H1 (cell line): ENCODE data around the gene MGST2. TPM values are rescaled to one million over a fixed set of nuclear protein-coding genes. Genes with fewer than 3 reads are reported as not detected.

ENCODE experiments used
- CTCF ChIA-PET: fragments of 300-600 bp; sonication (Branson Sonifier 250); formaldehyde crosslinking; loops from one replicate; lab custom pipeline; 2021; ENCODE audit not compliant: partially characterized antibody; lab: Charles Lee
- POLR2A ChIA-PET: fragments of 300-600 bp; sonication (Branson Sonifier 250); formaldehyde crosslinking; loops from one replicate; lab custom pipeline; 2021; ENCODE audit warnings: inconsistent platforms; ENCODE audit not compliant: partially characterized antibody; lab: Charles Lee
- DNase-seq, 2 experiments: peaks; one replicate each; pipeline versions ENCODE4 v3.0.0 to v3.0.0-alpha.2; 2010 to 2022; ENCODE audit warnings: low spot score in 2 of 2, low read depth in 1 of 2, mixed read lengths in 1 of 2
- FAIRE-seq: peaks from 2 replicates; lab custom pipeline; 2011; peaks lifted over from hg19 to GRCh38; lab: Jason Lieb, UNC
- H2AFZ ChIP-seq: 2 replicates; pipeline ENCODE4 v1.8.1; 2012; ENCODE audit warnings: low read length, inconsistent platforms
- H2AK5ac ChIP-seq: 2 replicates; pipeline ENCODE4 v1.6.1; 2013; ENCODE audit warnings: low read depth, low read length
- H2BK120ac ChIP-seq: replicated peaks from 2 replicates; pipeline ENCODE3; 2013; ENCODE audit warnings: low read depth, low read length, inconsistent platforms
- H2BK12ac ChIP-seq: 2 replicates; pipeline ENCODE4 v1.6.1; 2013; ENCODE audit warnings: low read depth, low read length
- H2BK15ac ChIP-seq: 2 replicates; pipeline ENCODE4 v1.6.1; 2013; ENCODE audit warnings: low read length
- H2BK20ac ChIP-seq: 2 replicates; pipeline ENCODE4 v1.6.1; 2013; ENCODE audit warnings: low read length
- H2BK5ac ChIP-seq: 2 replicates; pipeline ENCODE4 v1.6.1; 2013; ENCODE audit warnings: low read depth, low read length
- H3K14ac ChIP-seq: 2 replicates; pipeline ENCODE4 v1.6.1; 2013; ENCODE audit warnings: inconsistent platforms; ENCODE audit not compliant: insufficient read length
- H3K18ac ChIP-seq: 2 replicates; pipeline ENCODE4 v1.6.1; 2013; ENCODE audit warnings: low read length; ENCODE audit errors: extremely low read depth
- H3K23ac ChIP-seq: 2 replicates; pipeline ENCODE4 v1.6.1; 2013; ENCODE audit warnings: inconsistent platforms; ENCODE audit not compliant: insufficient read length
- H3K23me2 ChIP-seq: 2 replicates; pipeline ENCODE4 v1.6.1; 2013; ENCODE audit warnings: low read depth, low read length
- H3K27ac ChIP-seq: 2 replicates; pipeline ENCODE4 v1.6.1; 2011; ENCODE audit warnings: low read depth, low read length, inconsistent platforms
- H3K27me3 ChIP-seq, 4 experiments: replicated peaks in 1 of 4; 1 replicate in 1 of 4; 2 replicates in 3 of 4; pipeline versions ENCODE4 v1.6.1 to v1.8.1; 2011 to 2013; ENCODE audit warnings: low read length in 3 of 4, mild to moderate bottlenecking in 3 of 4, inconsistent platforms in 2 of 4, mixed read lengths in 2 of 4, moderate library complexity in 1 of 4; ENCODE audit not compliant: control insufficient read depth in 3 of 4, insufficient read depth in 3 of 4; ENCODE audit errors: extremely low read depth in 1 of 4
- H3K36me3 ChIP-seq, 4 experiments: 2 replicates each; pipeline versions ENCODE4 v1.6.1 to v1.8.1; 2011 to 2013; ENCODE audit warnings: mild to moderate bottlenecking in 4 of 4, low read length in 3 of 4, moderate library complexity in 2 of 4, control low read depth in 1 of 4, inconsistent platforms in 1 of 4; ENCODE audit not compliant: insufficient read depth in 4 of 4, control insufficient read depth in 2 of 4
- H3K4ac ChIP-seq: replicated peaks from 2 replicates; pipeline ENCODE3; 2013; ENCODE audit warnings: low read length, low read depth, mixed read lengths, inconsistent platforms; ENCODE audit not compliant: insufficient read length
- H3K4me1 ChIP-seq, 4 experiments: replicated peaks in 1 of 4; 1 replicate in 1 of 4; 2 replicates in 3 of 4; pipeline versions ENCODE4 v1.6.1 to v1.8.1; 2011 to 2013; ENCODE audit warnings: low read length in 3 of 4, inconsistent platforms in 2 of 4, mixed read lengths in 1 of 4; ENCODE audit not compliant: insufficient read depth in 4 of 4, control insufficient read depth in 3 of 4
- H3K4me2 ChIP-seq, 2 experiments: 2 replicates each; pipeline versions ENCODE4 v1.6.1 to v1.8.1; 2011 to 2013; ENCODE audit warnings: low read depth in 2 of 2, low read length in 2 of 2, control low read depth in 1 of 2, inconsistent platforms in 1 of 2, mild to moderate bottlenecking in 1 of 2; ENCODE audit not compliant: insufficient read depth in 1 of 2
- H3K4me3 ChIP-seq, 4 experiments: fragments of 200-600, 300-600 bp in 1 of 4; sonication (generic), shearing (Covaris generic), sonication (Bioruptor Twin) in 1 of 4; 2 replicates each; pipeline versions ENCODE4 v1.5.1 to v1.8.1; 2011 to 2016; ENCODE audit warnings: low read length in 4 of 4, low read depth in 3 of 4, control low read depth in 2 of 4, inconsistent platforms in 2 of 4, mild to moderate bottlenecking in 2 of 4, mixed read lengths in 1 of 4, moderate library complexity in 1 of 4; ENCODE audit not compliant: insufficient read depth in 2 of 4; ENCODE audit errors: extremely low read depth in 1 of 4
- H3K56ac ChIP-seq: replicated peaks from 2 replicates; pipeline ENCODE3; 2013; ENCODE audit warnings: low read depth, mild to moderate bottlenecking, mixed read lengths, low read length, inconsistent platforms; ENCODE audit not compliant: insufficient read length
- H3K79me1 ChIP-seq: 2 replicates; pipeline ENCODE4 v1.6.1; 2013; ENCODE audit warnings: low read depth, low read length, control low read depth
- H3K79me2 ChIP-seq, 2 experiments: 2 replicates each; pipeline versions ENCODE4 v1.6.1 to v1.8.1; 2012 to 2013; ENCODE audit warnings: low read length in 2 of 2, mild to moderate bottlenecking in 2 of 2, inconsistent platforms in 1 of 2; ENCODE audit not compliant: insufficient read depth in 2 of 2, control insufficient read depth in 1 of 2
- H3K9ac ChIP-seq, 4 experiments: replicated peaks in 1 of 4; 1 replicate in 1 of 4; 2 replicates in 3 of 4; pipeline versions ENCODE4 v1.6.1 to v1.8.1; 2011 to 2013; ENCODE audit warnings: low read depth in 3 of 4, low read length in 3 of 4, control low read depth in 2 of 4, mild to moderate bottlenecking in 2 of 4, moderate library complexity in 2 of 4, inconsistent platforms in 1 of 4; ENCODE audit errors: extremely low read depth in 1 of 4
- H3K9me3 ChIP-seq, 2 experiments: 2 replicates each; pipeline versions ENCODE4 v1.6.1 to v1.8.1; 2012 to 2013; ENCODE audit warnings: mild to moderate bottlenecking in 2 of 2, moderate library complexity in 2 of 2, control low read depth in 1 of 2, inconsistent platforms in 1 of 2, low read depth in 1 of 2, low read length in 1 of 2, mixed read lengths in 1 of 2; ENCODE audit not compliant: insufficient read depth in 2 of 2
- H4K20me1 ChIP-seq, 2 experiments: replicated peaks in 1 of 2; 2 replicates each; pipeline versions ENCODE3 to v1.8.1; 2011 to 2013; ENCODE audit warnings: inconsistent platforms in 2 of 2, low read length in 2 of 2, mild to moderate bottlenecking in 1 of 2; ENCODE audit not compliant: insufficient read depth in 2 of 2, control insufficient read depth in 1 of 2
- H4K5ac ChIP-seq: 2 replicates; pipeline ENCODE4 v1.6.1; 2013; ENCODE audit warnings: low read length, low read depth, mixed read lengths, inconsistent platforms; ENCODE audit not compliant: insufficient read length
- H4K8ac ChIP-seq: 2 replicates; pipeline ENCODE4 v1.8.0; 2013; ENCODE audit warnings: mild to moderate bottlenecking, moderate library complexity, low read length, inconsistent platforms; ENCODE audit not compliant: insufficient read depth; ENCODE audit errors: extremely low read depth
- H4K91ac ChIP-seq: replicated peaks from 2 replicates; pipeline ENCODE3; 2013; ENCODE audit warnings: low read length, mixed read lengths, inconsistent platforms; ENCODE audit not compliant: insufficient read length
- BRCA1 ChIP-seq: IDR thresholded peaks from 2 replicates; pipeline ENCODE4 v1.6.1; 2012; ENCODE audit warnings: low read depth, low read length, improper control_type of control experiment
- CBX8 ChIP-seq: fragments of 300-800, 300-1000 bp; sonication (generic); IDR thresholded peaks from 2 replicates; pipeline ENCODE4 v1.7.1; 2016; ENCODE audit warnings: low read depth, low read length, borderline replicate concordance
- JUND ChIP-seq: IDR thresholded peaks from 2 replicates; pipeline ENCODE4 v1.6.1; 2011; ENCODE audit warnings: mild to moderate bottlenecking, improper control_type of control experiment, low read length
- KDM4A ChIP-seq: IDR thresholded peaks from one replicate; pipeline ENCODE4 v1.7.1; 2012; ENCODE audit warnings: low read depth, mild to moderate bottlenecking, moderate library complexity, low read length, inconsistent platforms; ENCODE audit not compliant: severe bottlenecking
- MAFK ChIP-seq: IDR thresholded peaks from 2 replicates; pipeline ENCODE4 v1.6.1; 2012; ENCODE audit warnings: low read depth, mild to moderate bottlenecking, improper control_type of control experiment, low read length
- RFX5 ChIP-seq: IDR thresholded peaks from 2 replicates; pipeline ENCODE4 v1.6.1; 2011; ENCODE audit warnings: low read depth, low read length, improper control_type of control experiment, borderline replicate concordance
- SP1 ChIP-seq: IDR thresholded peaks from 2 replicates; pipeline ENCODE4 v1.6.1; 2011; ENCODE audit warnings: low read depth, low read length
- TAF1 ChIP-seq: IDR thresholded peaks from 2 replicates; pipeline ENCODE4 v1.6.1; 2011; ENCODE audit warnings: mild to moderate bottlenecking, low read depth, low read length
- TBP ChIP-seq: IDR thresholded peaks from 2 replicates; pipeline ENCODE4 v1.6.1; 2011; ENCODE audit warnings: low read depth, low read length, improper control_type of control experiment
- TCF12 ChIP-seq: IDR thresholded peaks from 2 replicates; pipeline ENCODE4 v1.6.1; 2011; ENCODE audit warnings: low read depth, mild to moderate bottlenecking, low read length
- USF2 ChIP-seq: IDR thresholded peaks from 2 replicates; pipeline ENCODE4 v1.6.1; 2011; ENCODE audit warnings: low read length, improper control_type of control experiment
- WGBS, 2 experiments: shearing (Covaris generic) in 1 of 2; methylation state at CpG; one replicate each; pipeline versions ENCODE4 v1.1.6 to v1.1.7; 2013 to 2015; ENCODE audit warnings: low lambda C conversion rate in 2 of 2, mixed read lengths in 2 of 2, inconsistent platforms in 1 of 2, low coverage in 1 of 2, missing lambda C conversion rate in 1 of 2; ENCODE audit not compliant: insufficient replicate concordance in 2 of 2, insufficient coverage in 1 of 2, insufficient read length in 1 of 2; ENCODE audit errors: extremely low coverage in 1 of 2, missing lambda C conversion rate in 1 of 2; 5-methylcytosine and 5-hydroxymethylcytosine counted together
- polyA plus RNA-seq, 7 experiments: library from polyadenylated mRNA; depleted of rRNA in 3 of 7; stranded (reverse) in 5 of 7; unstranded in 2 of 7; fragments of >200 nt in 5 of 7; fragments of 200-250 nt in 2 of 7; gene quantifications; 1 replicate in 5 of 7; 2 replicates in 1 of 7; 4 replicates in 1 of 7; pipeline versions ENCODE4 v1.2.1 to v1.2.3, GENCODE V29; 2011 to 2013; ENCODE audit warnings: missing spikeins in 2 of 7, mixed read lengths in 2 of 7
- total RNA-seq: library from RNA; stranded (reverse); fragmentation: NEBNext Ultra II Directional; extraction: Animal tissue kit (Norgen Biotek cat#: 25700); gene quantifications from 2 replicates; pipeline ENCODE4 v1.2.1, GENCODE V29; 2021
- TF ChIP-seq, protein P1 (sequence below): IDR thresholded peaks from 2 replicates; pipeline ENCODE4 v1.6.1; 2011; ENCODE audit warnings: low read depth, mild to moderate bottlenecking, low read length; ENCODE audit not compliant: insufficient read depth

MGST2 gene
- total and polyA plus RNA-seq, 2 of the 8 experiments (the other 6 are each of a cell fraction or from before 2014, with no cell fraction given) = 8.0 to 13.6 TPM

DNA sequence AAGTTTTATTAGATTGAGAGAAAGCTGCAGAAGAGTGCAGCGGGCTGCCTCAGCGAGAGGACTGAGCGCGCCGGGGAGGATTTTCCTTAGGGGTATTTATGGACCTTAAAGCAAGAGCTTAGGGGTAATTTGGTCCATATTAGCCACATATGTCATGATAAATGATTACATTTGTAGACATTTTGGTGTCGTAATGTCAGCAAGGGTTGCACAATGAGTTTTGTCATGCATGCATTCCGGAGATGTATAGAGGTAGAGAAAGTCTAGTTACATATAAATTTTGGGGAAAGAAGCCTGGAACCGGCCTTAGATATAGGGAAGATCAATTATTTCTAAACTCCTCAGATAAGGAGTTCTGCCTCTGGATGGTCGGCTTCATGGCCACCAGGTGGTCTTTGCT is 10.0 kb downstream of the MGST2 start:
- no peaks in the 10 kb centered on the region for H3K36me3 ChIP-seq
- H3K4ac ChIP-seq = no peak overlapping the region
- DNase-seq (no peak), FAIRE-seq (no peak)
- no peaks in the 10 kb centered on the region for H3K79me2 ChIP-seq
- no peak overlapping the region for H2BK15ac ChIP-seq
- H3K4me3 ChIP-seq = no peak overlapping the region
- no peaks in the 10 kb centered on the region for H3K9me3 ChIP-seq
- no peak overlapping the region for H4K8ac ChIP-seq
- no peak overlapping the region for H2BK20ac ChIP-seq
- no peak overlapping the region for H2BK12ac ChIP-seq
- POLR2A ChIA-PET = no interaction called here
- H3K23ac ChIP-seq = no peak overlapping the region
- H4K20me1 ChIP-seq = no peaks in the 10 kb centered on the region
- CTCF ChIA-PET = interaction anchor here (1.1 to 21.5 kb wide), 2 partner anchors 10 to 23 kb away, joined by 3 to 239 read pairs; partner anchors contain the start of gene MGST2
- H3K56ac ChIP-seq = no peak overlapping the region
- TF ChIP-seq RFX5 (no peak), MAFK (no peak), KDM4A (no peak), TCF12 (no peak), BRCA1 (no peak), TBP (no peak), USF2 (no peak), CBX8 (no peak), SP1 (no peak), JUND (no peak), TAF1 (no peak)
- TF ChIP-seq, protein P1, sequence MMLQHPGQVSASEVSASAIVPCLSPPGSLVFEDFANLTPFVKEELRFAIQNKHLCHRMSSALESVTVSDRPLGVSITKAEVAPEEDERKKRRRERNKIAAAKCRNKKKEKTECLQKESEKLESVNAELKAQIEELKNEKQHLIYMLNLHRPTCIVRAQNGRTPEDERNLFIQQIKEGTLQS = no peak
- no peaks in the 10 kb centered on the region for H3K23me2 ChIP-seq
- no peak overlapping the region for H3K18ac ChIP-seq
- no peaks in the 10 kb centered on the region for H3K79me1 ChIP-seq
- no peak overlapping the region for H3K4me2 ChIP-seq
- H4K5ac ChIP-seq = no peak overlapping the region
- H3K9ac ChIP-seq = no peak overlapping the region
- no peak overlapping the region for H2AFZ ChIP-seq
- 94% methylated on average over 9 of the region's 9 CpGs; no CpG with 5 or more reads in 1 of the 2 experiments for WGBS, 2 experiments
- peaks cover 0 to 5% (median 2%) of the 10 kb centered on the region in 4 experiments; a peak in 2 of 7 replicates for H3K4me1 ChIP-seq
- no peak overlapping the region for H3K27ac ChIP-seq
- H3K27me3 ChIP-seq = no peaks in the 10 kb centered on the region
- no peak overlapping the region for H3K14ac ChIP-seq
- H4K91ac ChIP-seq = no peak overlapping the region
- no peak overlapping the region for H2AK5ac ChIP-seq
- H2BK120ac ChIP-seq = no peak overlapping the region
- H2BK5ac ChIP-seq = no peak overlapping the region
